ENCODE results near the gene PAM16.

The PAM16 gene

GRCh38 chr16:4306470-4307214 lies 44.5 kb downstream of the PAM16 start:
- H3K9me3 ChIP-seq (ENCODE audit: control insufficient read depth, insufficient read depth, low read length), result no peaks in the 10 kb centered on the region
- H3K27ac ChIP-seq (ENCODE audit: low read length), result no peak overlapping the region
- peaks cover 7% of the 10 kb centered on the region for H3K4me1 ChIP-seq (ENCODE audit: control insufficient read depth, insufficient read depth, low read length)
- DNase-seq (ENCODE audit: low read depth, low spot score), result no peak
- no CpG with 5 or more reads among the region's 16 CpGs for WGBS (ENCODE audit: insufficient coverage, insufficient read length)
- H3K36me3 ChIP-seq (ENCODE audit: control insufficient read depth, insufficient read depth, low read length), result no peaks in the 10 kb centered on the region
- H3K27me3 ChIP-seq (ENCODE audit: control insufficient read depth, insufficient read depth, low read length), result no peaks in the 10 kb centered on the region
- H3K4me3 ChIP-seq (ENCODE audit: low read length), result peak overlapping the region; percentile 74

- WGBS (ENCODE audit: insufficient coverage, insufficient read length), result no CpG with 5 or more reads among the region's 13 CpGs
- Histone ChIP-seq H3K4me1 (ENCODE audit: control insufficient read depth, insufficient read depth, low read length) (peaks cover 4% of the 10 kb centered on the region), H3K4me3 (ENCODE audit: low read length) (no peak overlapping the region), H3K27me3 (ENCODE audit: control insufficient read depth, insufficient read depth, low read length) (no peaks in the 10 kb centered on the region), H3K9me3 (ENCODE audit: control insufficient read depth, insufficient read depth, low read length) (no peaks in the 10 kb centered on the region), H3K36me3 (ENCODE audit: control insufficient read depth, insufficient read depth, low read length) (no peaks in the 10 kb centered on the region), H3K27ac (ENCODE audit: low read length) (no peak overlapping the region)
- no peak for DNase-seq (ENCODE audit: low read depth, low spot score)
These were observed 47.1 kb downstream of the PAM16 start for GRCh38 chr16:4303973-4304372.

GRCh38 chr16:4301968-4302367 lies 49.2 kb downstream of the PAM16 start:
- Histone ChIP-seq H3K36me3 (ENCODE audit: control insufficient read depth, insufficient read depth, low read length) (no peaks in the 10 kb centered on the region), H3K27me3 (ENCODE audit: control insufficient read depth, insufficient read depth, low read length) (no peaks in the 10 kb centered on the region), H3K27ac (ENCODE audit: low read length) (no peak overlapping the region), H3K4me3 (ENCODE audit: low read length) (no peak overlapping the region), H3K4me1 (ENCODE audit: control insufficient read depth, insufficient read depth, low read length) (peaks cover 6% of the 10 kb centered on the region), H3K9me3 (ENCODE audit: control insufficient read depth, insufficient read depth, low read length) (no peaks in the 10 kb centered on the region)
- WGBS (ENCODE audit: insufficient coverage, insufficient read length), result no CpG with 5 or more reads among the region's 6 CpGs
- DNase-seq (ENCODE audit: low read depth, low spot score), result no peak

- H3K9me3 ChIP-seq (ENCODE audit: control insufficient read depth, insufficient read depth, low read length), result no peaks in the 10 kb centered on the region
- H3K4me1 ChIP-seq (ENCODE audit: control insufficient read depth, insufficient read depth, low read length), result peaks cover 4% of the 10 kb centered on the region; the same call in 1 of the 2 replicates
- H3K36me3 ChIP-seq (ENCODE audit: control insufficient read depth, insufficient read depth, low read length), result no peaks in the 10 kb centered on the region
- no CpG with 5 or more reads among the region's 4 CpGs for WGBS (ENCODE audit: insufficient coverage, insufficient read length)
- DNase-seq (ENCODE audit: low read depth, low spot score), result no peak
- no peak overlapping the region for H3K27ac ChIP-seq (ENCODE audit: low read length)
- no peak overlapping the region for H3K4me3 ChIP-seq (ENCODE audit: low read length)
- no peaks in the 10 kb centered on the region for H3K27me3 ChIP-seq (ENCODE audit: control insufficient read depth, insufficient read depth, low read length)
These were observed 49.9 kb downstream of the PAM16 start for GRCh38 chr16:4301177-4301576.

GRCh38 chr16:4298761-4299522 lies 52.2 kb downstream of the PAM16 start:
- Histone ChIP-seq H3K27me3 (ENCODE audit: control insufficient read depth, insufficient read depth, low read length) (no peaks in the 10 kb centered on the region), H3K4me1 (ENCODE audit: control insufficient read depth, insufficient read depth, low read length) (peaks cover 8% of the 10 kb centered on the region), H3K27ac (ENCODE audit: low read length) (no peak overlapping the region), H3K4me3 (ENCODE audit: low read length) (no peak overlapping the region), H3K9me3 (ENCODE audit: control insufficient read depth, insufficient read depth, low read length) (no peaks in the 10 kb centered on the region), H3K36me3 (ENCODE audit: control insufficient read depth, insufficient read depth, low read length) (no peaks in the 10 kb centered on the region)
- no peak for DNase-seq (ENCODE audit: low read depth, low spot score)
- no CpG with 5 or more reads among the region's 15 CpGs for WGBS (ENCODE audit: insufficient coverage, insufficient read length)

- Histone ChIP-seq H3K36me3 (ENCODE audit: control insufficient read depth, insufficient read depth, low read length) (no peaks in the 10 kb centered on the region), H3K4me1 (ENCODE audit: control insufficient read depth, insufficient read depth, low read length) (peaks cover 10% of the 10 kb centered on the region), H3K27ac (ENCODE audit: low read length) (no peak overlapping the region), H3K9me3 (ENCODE audit: control insufficient read depth, insufficient read depth, low read length) (no peaks in the 10 kb centered on the region), H3K27me3 (ENCODE audit: control insufficient read depth, insufficient read depth, low read length) (no peaks in the 10 kb centered on the region), H3K4me3 (ENCODE audit: low read length) (no peak overlapping the region)
- WGBS (ENCODE audit: insufficient coverage, insufficient read length), result no CpG with 5 or more reads among the region's 6 CpGs
- no peak for DNase-seq (ENCODE audit: low read depth, low spot score)
These were observed 53.6 kb downstream of the PAM16 start for GRCh38 chr16:4297480-4297879.

GRCh38 chr16:4295581-4295980 lies 55.5 kb downstream of the PAM16 start:
- no peaks in the 10 kb centered on the region for H3K36me3 ChIP-seq (ENCODE audit: control insufficient read depth, insufficient read depth, low read length)
- no CpG with 5 or more reads among the region's 6 CpGs for WGBS (ENCODE audit: insufficient coverage, insufficient read length)
- H3K27ac ChIP-seq (ENCODE audit: low read length), result no peak overlapping the region

GRCh38 chr16:4293822-4294457 lies 57.2 kb downstream of the PAM16 start:
- Histone ChIP-seq H3K9me3 (ENCODE audit: control insufficient read depth, insufficient read depth, low read length) (no peaks in the 10 kb centered on the region), H3K27me3 (ENCODE audit: control insufficient read depth, insufficient read depth, low read length) (no peaks in the 10 kb centered on the region), H3K27ac (ENCODE audit: low read length) (no peak overlapping the region), H3K36me3 (ENCODE audit: control insufficient read depth, insufficient read depth, low read length) (no peaks in the 10 kb centered on the region), H3K4me1 (ENCODE audit: control insufficient read depth, insufficient read depth, low read length) (peaks cover 11% of the 10 kb centered on the region), H3K4me3 (ENCODE audit: low read length) (no peak overlapping the region)
- WGBS (ENCODE audit: insufficient coverage, insufficient read length), result no CpG with 5 or more reads among the region's 20 CpGs
- no peak for DNase-seq (ENCODE audit: low read depth, low spot score)

More at GRCh38 chr16:4295581-4295980, 55.5 kb downstream of the PAM16 start:
- Histone ChIP-seq H3K4me3 (ENCODE audit: low read length) (no peak overlapping the region), H3K4me1 (ENCODE audit: control insufficient read depth, insufficient read depth, low read length) (peaks cover 11% of the 10 kb centered on the region), H3K9me3 (ENCODE audit: control insufficient read depth, insufficient read depth, low read length) (no peaks in the 10 kb centered on the region), H3K27me3 (ENCODE audit: control insufficient read depth, insufficient read depth, low read length) (no peaks in the 10 kb centered on the region)
- DNase-seq (ENCODE audit: low read depth, low spot score), result no peak

GRCh38 chr16:4293181-4293716 lies 57.9 kb downstream of the PAM16 start:
- H3K36me3 ChIP-seq (ENCODE audit: control insufficient read depth, insufficient read depth, low read length), result no peaks in the 10 kb centered on the region
- H3K27me3 ChIP-seq (ENCODE audit: control insufficient read depth, insufficient read depth, low read length), result no peaks in the 10 kb centered on the region
- H3K9me3 ChIP-seq (ENCODE audit: control insufficient read depth, insufficient read depth, low read length), result no peaks in the 10 kb centered on the region
- DNase-seq (ENCODE audit: low read depth, low spot score), result no peak
- no CpG with 5 or more reads among the region's 14 CpGs for whole genome bisulfite sequencing (ENCODE audit: insufficient coverage, insufficient read length)
- H3K4me1 ChIP-seq (ENCODE audit: control insufficient read depth, insufficient read depth, low read length), result peaks cover 11% of the 10 kb centered on the region
- no peak overlapping the region for H3K27ac ChIP-seq (ENCODE audit: low read length)
- H3K4me3 ChIP-seq (ENCODE audit: low read length), result no peak overlapping the region

- H3K36me3 ChIP-seq (ENCODE audit: control insufficient read depth, insufficient read depth, low read length), result no peaks in the 10 kb centered on the region
- no peak overlapping the region for H3K4me3 ChIP-seq (ENCODE audit: low read length)
- peaks cover 9% of the 10 kb centered on the region for H3K4me1 ChIP-seq (ENCODE audit: control insufficient read depth, insufficient read depth, low read length)
- H3K9me3 ChIP-seq (ENCODE audit: control insufficient read depth, insufficient read depth, low read length), result no peaks in the 10 kb centered on the region
- no CpG with 5 or more reads among the region's 4 CpGs for WGBS (ENCODE audit: insufficient coverage, insufficient read length)
- DNase-seq (ENCODE audit: low read depth, low spot score), result no peak
- no peaks in the 10 kb centered on the region for H3K27me3 ChIP-seq (ENCODE audit: control insufficient read depth, insufficient read depth, low read length)
- H3K27ac ChIP-seq (ENCODE audit: low read length), result no peak overlapping the region
These were observed 59.4 kb downstream of the PAM16 start for GRCh38 chr16:4291699-4292098.

All from iPS DF 6.9 (cell line).